NOMO-1 treated with dmso at 0.1 percent for 144 hours (cell line): ENCODE measurements around the gene RAD9B.
"Not testable (repeated sequence)": the region's sequence is repeated elsewhere in the genome, so short reads cannot be mapped to it uniquely, and the experiment has no call there.

Experiments
- DNase-seq: peaks from one replicate; lab custom pipeline; 2025; ENCODE audit not compliant: unreplicated experiment; lab: John Stamatoyannopoulos, UW

RAD9B gene

GRCh38 chr12:110520876-110521712 is 19.0 kb downstream of the RAD9B start:
- DNase-seq = not testable (repeated sequence)

- no peak for DNase-seq
Measured at GRCh38 chr12:110528277-110528839, 26.2 kb downstream of the RAD9B start.

- no peak for DNase-seq
Measured at GRCh38 chr12:110530511-110530910, 28.4 kb downstream of the RAD9B start.

GRCh38 chr12:110531741-110532333 is 29.7 kb downstream of the RAD9B start:
- DNase-seq = no peak

- DNase-seq = no peak
Measured at GRCh38 chr12:110532644-110533043, 30.5 kb downstream of the RAD9B start.

GRCh38 chr12:110533607-110534006 is 31.5 kb downstream of the RAD9B start:
- DNase-seq = no peak

GRCh38 chr12:110534811-110535210 is 32.7 kb downstream of the RAD9B start:
- no peak for DNase-seq

- no peak for DNase-seq
Measured at GRCh38 chr12:110536834-110537604, 34.9 kb downstream of the RAD9B start.

GRCh38 chr12:110537605-110538409 is 35.7 kb downstream of the RAD9B start:
- no peak for DNase-seq

GRCh38 chr12:110538869-110539622 is 36.9 kb downstream of the RAD9B start:
- DNase-seq = no peak

- no peak for DNase-seq
Measured at GRCh38 chr12:110540048-110540447, 37.9 kb downstream of the RAD9B start.

- DNase-seq = no peak
Measured at GRCh38 chr12:110543252-110543959, 41.3 kb downstream of the RAD9B start.

GRCh38 chr12:110543965-110544364 is 41.8 kb downstream of the RAD9B start:
- DNase-seq = no peak

- peak; percentile 75 for DNase-seq
Measured at GRCh38 chr12:110545259-110545658, 43.1 kb downstream of the RAD9B start.

- DNase-seq = no peak
Measured at GRCh38 chr12:110545812-110546211, 43.7 kb downstream of the RAD9B start.

- DNase-seq = peak; percentile 18
Measured at GRCh38 chr12:110546339-110546738, 44.2 kb downstream of the RAD9B start.

- no peak for DNase-seq
Measured at GRCh38 chr12:110547090-110547489, 45.0 kb downstream of the RAD9B start.

GRCh38 chr12:110548678-110549077 is 46.5 kb downstream of the RAD9B start:
- no peak for DNase-seq

GRCh38 chr12:110549716-110550115 is 47.6 kb downstream of the RAD9B start:
- DNase-seq = no peak
